Activated naive CD4-positive, alpha-beta T cell treated with anti-CD3 and anti-CD28 coated beads, Interleukin-2, amount 50 U/mL, for 72 hours (primary cell): ENCODE data around the gene USP5. TPM values are rescaled to one million over a fixed set of nuclear protein-coding genes. Genes with fewer than 3 reads are reported as not detected.
A peak's percentile ranks its signal among the peaks of the same experiment; 100 is the strongest.
"Not testable (repeated sequence)": the region's sequence is repeated elsewhere in the genome, so short reads cannot be mapped to it uniquely, and the experiment has no call there.

Experiments
- ATAC-seq, 2 donors: fragments of 150-1000 bp; cut with Tn5 transposase; 2 replicates each; pipeline ENCODE4 v1.10.0; 2021; ENCODE audit warnings: mild to moderate bottlenecking in 2 of 2, moderate library complexity in 2 of 2
- DNase-seq, 2 donors: peaks; one replicate each; pipeline ENCODE4 v3.0.0; 2021 to 2022; ENCODE audit warnings: low spot score in 2 of 2
- H3K27ac Mint-ChIP-seq, 2 donors: one replicate each; pipeline ENCODE4 v1.8.0; 2022; ENCODE audit warnings: mild to moderate bottlenecking in 2 of 2, mixed read lengths in 2 of 2
- H3K36me3 Mint-ChIP-seq, 2 donors: one replicate each; pipeline ENCODE4 v1.8.0; 2022; ENCODE audit warnings: mixed read lengths in 2 of 2
- H3K9me3 Mint-ChIP-seq, 2 donors: one replicate each; pipeline ENCODE4 v1.8.0; 2022; ENCODE audit warnings: mixed read lengths in 2 of 2
- total RNA-seq, 2 donors: library from RNA; stranded (reverse); gene quantifications; one replicate each; pipeline ENCODE4 v1.2.3, GENCODE V29; 2022

Gene USP5
- total RNA-seq, 2 donors from 2014 or later = 132 to 166 TPM

DNA sequence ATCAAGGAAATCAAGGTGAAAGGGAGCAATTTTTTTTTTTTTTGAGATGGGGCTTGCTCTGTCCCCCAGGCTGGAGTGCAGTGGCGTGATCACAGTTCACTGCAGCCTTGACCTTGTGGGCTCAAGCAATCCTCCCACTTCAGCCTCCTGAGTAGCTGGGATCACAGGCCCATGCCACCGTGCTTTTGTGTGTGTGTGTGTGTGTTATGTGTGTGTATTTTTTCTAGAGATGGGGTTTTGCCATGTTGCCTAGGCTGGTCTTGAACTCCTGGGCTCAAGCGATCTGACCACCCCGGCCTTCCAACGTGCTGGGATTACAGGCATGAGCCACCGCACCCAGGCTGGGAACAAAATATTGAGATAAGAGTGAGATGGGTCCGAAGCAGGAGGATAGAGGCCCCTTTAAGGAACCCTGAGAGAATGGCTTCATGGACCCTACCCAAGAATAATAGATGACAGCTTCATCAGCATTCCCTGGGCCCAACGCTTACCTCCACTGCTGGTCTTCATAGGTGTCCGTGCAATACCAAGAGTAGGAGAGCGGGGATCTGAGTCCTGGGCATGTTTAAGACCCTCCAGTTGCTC is 1.9 kb upstream of the USP5 start:
- ATAC-seq (no peak), DNase-seq (no peak)
- peak overlapping the region; percentile 72 to 97 for H3K27ac Mint-ChIP-seq
- peaks cover 32 to 35% of the 10 kb centered on the region in 2 donors for H3K36me3 Mint-ChIP-seq
- H3K9me3 Mint-ChIP-seq = no peaks in the 10 kb centered on the region

DNA sequence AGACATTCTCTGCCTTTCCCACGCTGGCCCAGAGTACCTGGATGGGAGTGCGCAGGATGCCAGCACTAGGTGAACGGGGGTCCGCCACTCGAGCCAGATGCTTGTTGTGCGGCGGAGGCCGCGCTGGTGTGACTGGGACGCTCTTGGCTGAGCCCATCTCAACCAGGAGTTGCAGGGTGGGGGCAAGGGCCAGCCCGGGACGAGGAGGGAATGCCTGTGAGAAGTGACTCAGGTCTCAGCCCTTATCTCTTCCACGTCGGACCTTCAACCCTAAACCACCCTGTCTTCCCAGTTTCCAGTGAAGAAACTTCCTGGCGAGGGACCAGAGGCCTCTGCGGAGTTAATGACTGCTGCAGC is 1.2 kb upstream of the USP5 start:
- Mint-ChIP-seq H3K9me3 (no peaks in the 10 kb centered on the region), H3K27ac (peak overlapping the region; percentile 97 to 98), H3K36me3 (peaks cover 35% of the 10 kb centered on the region in 2 donors)
- no peak for ATAC-seq
- no peak for DNase-seq

GRCh38 chr12:6851153-6851920 is 613 bp upstream of the USP5 start, which contains the start of gene CDCA3:
Gene CDCA3 (minus strand): TSS chr12:6851286. CDS start chr12:6850952, 334 bp downstream.
- ATAC-seq (peak; percentile 64 to 74), DNase-seq (peak; percentile 94 to 95)
- Mint-ChIP-seq H3K9me3 (no peaks in the 10 kb centered on the region), H3K36me3 (peaks cover 35 to 37% of the 10 kb centered on the region in 2 donors), H3K27ac (peak within 1 kb of the TSS; percentile 97 to 98)

DNA sequence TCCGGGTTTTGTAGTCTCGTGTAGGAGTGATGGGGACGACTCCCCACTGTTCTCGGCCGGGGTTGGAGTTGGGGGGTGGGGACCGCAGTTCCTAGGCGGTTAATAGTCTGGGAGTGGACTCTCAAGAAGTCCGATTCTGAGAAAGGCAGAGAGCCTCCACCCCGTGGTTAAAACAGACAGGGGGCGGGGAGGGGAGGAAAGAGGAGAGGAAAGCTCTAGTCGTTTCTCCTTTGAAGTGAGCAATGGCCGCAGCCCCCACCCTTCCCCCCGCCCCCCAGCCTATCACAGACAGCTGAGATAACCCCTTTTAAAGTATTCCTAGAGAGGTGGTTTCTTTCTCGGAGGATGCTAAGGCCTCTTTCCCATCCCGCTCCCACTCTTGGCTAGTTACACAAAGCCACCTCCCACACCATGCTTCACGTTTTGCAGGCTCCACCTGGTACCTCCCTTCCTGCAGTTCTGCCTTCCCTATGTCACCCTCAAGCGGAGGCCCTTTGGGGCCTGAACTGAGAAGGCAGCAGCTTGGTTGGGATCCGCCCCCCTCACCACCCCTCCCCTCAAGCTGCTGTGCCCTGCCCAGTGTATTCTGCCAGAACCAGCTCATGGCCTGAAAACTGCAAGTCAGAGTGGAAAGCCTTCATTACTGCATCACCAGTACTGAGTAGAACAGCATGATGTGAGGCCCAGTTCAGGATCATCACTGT is 853 bp downstream of the USP5 start:
- Mint-ChIP-seq H3K9me3 (no peaks in the 10 kb centered on the region), H3K36me3 (peaks cover 35 to 44% of the 10 kb centered on the region in 2 donors), H3K27ac (peak overlapping the region; percentile 96 to 97)
- DNase-seq (peak in 1 of 2 donors; percentile 66), ATAC-seq (peak in 1 of 2 donors; percentile 30)

DNA sequence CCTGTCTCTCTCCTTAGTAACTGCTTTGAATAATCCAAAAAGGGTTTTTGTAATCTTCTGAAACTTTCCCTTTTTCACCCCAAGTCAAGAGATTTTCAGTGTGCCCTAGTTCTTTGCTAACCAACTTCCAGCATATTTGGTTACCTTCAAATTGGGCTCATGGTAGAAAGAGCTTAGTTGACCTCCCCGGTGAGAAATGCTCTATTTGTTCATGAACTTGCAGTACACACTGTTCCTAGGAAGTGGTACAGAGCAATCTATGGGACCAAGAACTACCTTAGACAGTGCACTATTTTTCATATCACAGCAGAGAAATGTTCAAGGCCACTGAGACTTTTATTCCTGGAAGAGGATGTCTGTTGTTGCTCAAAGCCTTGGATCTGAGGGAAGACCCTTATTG is 1.7 kb downstream of the USP5 start:
- DNase-seq (no peak), ATAC-seq (no peak)
- Mint-ChIP-seq H3K36me3 (peaks cover 37 to 49% of the 10 kb centered on the region in 2 donors), H3K27ac (peak overlapping the region; percentile 96 to 97), H3K9me3 (no peaks in the 10 kb centered on the region)

GRCh38 chr12:6854036-6854435 is 2.1 kb downstream of the USP5 start:
- Mint-ChIP-seq H3K27ac (peak overlapping the region; percentile 96 to 97), H3K36me3 (peaks cover 35 to 49% of the 10 kb centered on the region in 2 donors), H3K9me3 (no peaks in the 10 kb centered on the region)
- no peak for DNase-seq
- ATAC-seq = no peak

DNA sequence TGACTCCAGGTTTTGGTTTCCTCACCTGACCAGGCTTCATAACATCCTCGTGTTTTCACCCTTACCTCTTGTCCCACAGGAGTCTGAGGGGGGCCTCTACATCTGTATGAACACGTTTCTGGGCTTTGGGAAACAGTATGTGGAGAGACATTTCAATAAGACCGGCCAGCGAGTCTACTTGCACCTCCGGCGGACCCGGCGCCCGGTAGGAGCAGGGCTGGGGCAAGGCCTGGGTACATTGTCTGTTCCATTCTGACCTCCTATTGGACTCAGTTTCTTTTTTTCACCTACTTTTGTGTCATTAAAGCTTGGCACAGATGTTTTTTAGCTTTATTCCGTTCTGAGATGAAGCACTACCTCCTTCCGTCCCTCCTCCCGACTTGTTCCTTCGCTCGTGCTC is 3.4 kb downstream of the USP5 start:
- no peaks in the 10 kb centered on the region for H3K9me3 Mint-ChIP-seq
- H3K36me3 Mint-ChIP-seq = peaks cover 23 to 39% of the 10 kb centered on the region in 2 donors
- DNase-seq (no peak), ATAC-seq (no peak)
- H3K27ac Mint-ChIP-seq = peak overlapping the region; percentile 31 to 65

DNA sequence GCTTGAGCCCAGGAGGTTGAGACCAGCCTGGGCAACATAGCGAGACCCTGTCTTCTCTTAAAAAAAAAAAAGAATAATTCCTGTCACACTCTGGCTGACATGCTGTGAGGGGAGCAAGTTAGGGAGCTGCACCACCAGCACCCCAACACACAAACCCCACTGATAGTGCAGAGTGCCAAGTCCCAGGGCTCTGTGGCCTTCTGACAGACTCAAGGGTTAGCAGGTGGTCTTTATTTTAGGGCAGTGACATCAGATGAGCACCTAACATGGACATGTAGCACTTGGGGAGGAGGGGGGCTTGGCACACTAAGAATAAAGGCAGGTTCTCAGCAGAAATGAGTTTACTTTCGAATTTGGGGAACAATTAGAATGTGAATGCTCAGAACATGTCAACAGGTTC is 6.8 kb downstream of the USP5 start:
- H3K27ac Mint-ChIP-seq = no peak overlapping the region
- ATAC-seq = no peak
- no peaks in the 10 kb centered on the region for H3K9me3 Mint-ChIP-seq
- DNase-seq = no peak
- peaks cover 23 to 33% of the 10 kb centered on the region in 2 donors for H3K36me3 Mint-ChIP-seq

DNA sequence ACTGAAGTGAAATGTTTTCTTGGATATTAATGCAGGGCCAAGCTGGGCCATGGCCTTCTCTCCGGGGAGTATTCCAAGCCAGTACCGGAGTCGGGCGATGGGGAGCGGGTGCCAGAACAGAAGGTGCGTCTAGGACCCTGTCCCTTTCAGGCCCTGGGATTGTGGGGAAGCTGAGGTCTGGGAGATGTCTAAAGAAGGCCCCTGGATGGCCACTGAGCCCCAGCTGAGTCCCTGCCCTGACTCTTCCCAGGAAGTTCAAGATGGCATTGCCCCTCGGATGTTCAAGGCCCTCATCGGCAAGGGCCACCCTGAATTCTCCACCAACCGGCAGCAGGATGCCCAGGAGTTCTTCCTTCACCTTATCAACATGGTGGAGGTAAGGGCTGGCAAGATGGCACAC is 8.2 kb downstream of the USP5 start:
- no peak for DNase-seq
- H3K9me3 Mint-ChIP-seq = no peaks in the 10 kb centered on the region
- peak overlapping the region in 1 of 2 donors; percentile 72 for H3K27ac Mint-ChIP-seq
- peaks cover 22 to 35% of the 10 kb centered on the region in 2 donors for H3K36me3 Mint-ChIP-seq
- no peak for ATAC-seq

DNA sequence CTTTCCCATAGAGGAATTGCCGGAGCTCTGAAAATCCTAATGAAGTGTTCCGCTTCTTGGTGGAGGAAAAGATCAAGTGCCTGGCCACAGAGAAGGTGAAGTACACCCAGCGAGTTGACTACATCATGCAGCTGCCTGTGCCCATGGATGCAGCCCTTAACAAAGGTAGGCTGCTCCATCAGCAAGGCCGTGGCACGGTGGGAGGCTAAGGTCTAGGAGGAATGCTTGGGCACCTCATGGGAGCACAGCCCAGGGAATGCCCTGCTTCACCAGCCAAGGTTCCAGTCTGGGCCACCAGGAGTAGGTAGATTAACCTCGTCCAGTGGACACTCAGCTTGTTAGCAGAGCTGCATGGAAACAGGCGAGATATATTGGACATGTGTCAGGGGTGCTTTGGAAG is 9.0 kb downstream of the USP5 start:
- DNase-seq = no peak
- no peak for ATAC-seq
- Mint-ChIP-seq H3K27ac (peak overlapping the region in 1 of 2 donors; percentile 75), H3K36me3 (peaks cover 22 to 33% of the 10 kb centered on the region in 2 donors), H3K9me3 (no peaks in the 10 kb centered on the region)

GRCh38 chr12:6861391-6861790 is 9.4 kb downstream of the USP5 start:
- H3K9me3 Mint-ChIP-seq = no peaks in the 10 kb centered on the region
- peak in 1 of 2 donors; percentile 53 for DNase-seq
- ATAC-seq = no peak
- peaks cover 22 to 33% of the 10 kb centered on the region in 2 donors for H3K36me3 Mint-ChIP-seq
- peak overlapping the region in 1 of 2 donors; percentile 75 for H3K27ac Mint-ChIP-seq

GRCh38 chr12:6863033-6863432 is 11.1 kb downstream of the USP5 start:
- ATAC-seq = no peak
- DNase-seq = peak in 1 of 2 donors; percentile 51
- no peaks in the 10 kb centered on the region for H3K9me3 Mint-ChIP-seq
- peaks cover 20 to 25% of the 10 kb centered on the region in 2 donors for H3K36me3 Mint-ChIP-seq
- H3K27ac Mint-ChIP-seq = peak overlapping the region in 1 of 2 donors; percentile 82

DNA sequence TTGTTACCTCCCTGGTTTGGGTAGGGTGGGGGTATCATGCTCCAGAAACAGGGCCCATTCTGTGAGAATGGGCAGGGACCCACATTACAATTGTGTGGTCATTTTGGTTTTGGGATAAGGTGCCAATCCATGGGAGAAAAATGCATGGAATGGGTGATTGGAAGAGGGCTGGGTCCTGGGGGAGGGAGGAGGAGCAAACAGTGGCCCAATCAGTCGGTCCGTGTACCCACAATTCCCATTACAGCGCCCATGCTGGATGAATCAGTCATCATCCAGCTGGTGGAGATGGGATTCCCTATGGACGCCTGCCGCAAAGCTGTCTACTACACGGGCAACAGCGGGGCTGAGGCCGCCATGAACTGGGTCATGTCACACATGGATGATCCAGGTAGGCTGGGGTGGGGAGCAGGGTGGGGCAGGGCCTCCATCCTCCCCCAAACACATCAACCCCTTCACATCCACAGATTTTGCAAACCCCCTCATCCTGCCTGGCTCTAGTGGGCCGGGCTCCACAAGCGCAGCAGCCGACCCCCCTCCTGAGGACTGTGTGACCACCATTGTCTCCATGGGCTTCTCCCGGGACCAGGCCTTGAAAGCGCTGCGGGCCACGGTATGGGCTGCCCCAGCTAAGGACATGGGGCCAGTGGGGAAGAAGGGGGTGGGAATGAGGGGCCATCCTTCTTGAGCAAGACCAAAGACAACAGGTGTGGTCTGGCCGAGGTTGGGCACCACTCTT is 11.8 kb downstream of the USP5 start:
- ATAC-seq = no peak
- Mint-ChIP-seq H3K36me3 (peaks cover 27 to 30% of the 10 kb centered on the region in 2 donors), H3K27ac (peak overlapping the region in 1 of 2 donors; percentile 82), H3K9me3 (no peaks in the 10 kb centered on the region)
- no peak for DNase-seq

GRCh38 chr12:6865307-6865706 is 13.4 kb downstream of the USP5 start:
- peaks cover 43% of the 10 kb centered on the region in 2 donors for H3K36me3 Mint-ChIP-seq
- DNase-seq, H3K27ac Mint-ChIP-seq, H3K9me3 Mint-ChIP-seq, ATAC-seq: not testable (repeated sequence)

- peak overlapping the region in 1 of 2 donors; percentile 91 for H3K27ac Mint-ChIP-seq
- H3K9me3 Mint-ChIP-seq = no peaks in the 10 kb centered on the region
- peaks cover 41 to 44% of the 10 kb centered on the region in 2 donors for H3K36me3 Mint-ChIP-seq
- DNase-seq (no peak), ATAC-seq (no peak)
Measured at GRCh38 chr12:6866163-6866919, 14.4 kb downstream of the USP5 start.

GRCh38 chr12:6866920-6867412 is 15.0 kb downstream of the USP5 start:
- Mint-ChIP-seq H3K36me3 (peaks cover 44 to 47% of the 10 kb centered on the region in 2 donors), H3K27ac (peak overlapping the region; percentile 91 to 99), H3K9me3 (no peaks in the 10 kb centered on the region)
- DNase-seq (peak in 1 of 2 donors; percentile 85), ATAC-seq (peak; percentile 0 to 5)
